Skeletal muscle tissue (tissue), 4 donors: ENCODE data around the gene PARVB. TPM values are rescaled to one million over a fixed set of nuclear protein-coding genes. Genes with fewer than 3 reads are reported as not detected.
A peak's percentile ranks its signal among the peaks of the same experiment; 100 is the strongest.

Experiments
- H3K27ac ChIP-seq: one replicate; pipeline ENCODE4 v1.7.0; 2013; ENCODE audit warnings: mild to moderate bottlenecking, low read depth, low read length, inconsistent platforms
- H3K27me3 ChIP-seq, 3 donors: one replicate each; pipeline ENCODE4 v1.7.0; 2013; ENCODE audit warnings: low read length in 3 of 3; ENCODE audit not compliant: control insufficient read depth in 3 of 3, insufficient read depth in 3 of 3
- H3K36me3 ChIP-seq, 3 donors: one replicate each; pipeline ENCODE4 v1.7.0; 2013; ENCODE audit warnings: low read length in 3 of 3; ENCODE audit not compliant: control insufficient read depth in 3 of 3, insufficient read depth in 3 of 3
- H3K4me1 ChIP-seq, 3 donors: one replicate each; pipeline ENCODE4 v1.7.0; 2013; ENCODE audit warnings: low read length in 3 of 3, mild to moderate bottlenecking in 3 of 3; ENCODE audit not compliant: control insufficient read depth in 3 of 3, insufficient read depth in 3 of 3
- H3K4me3 ChIP-seq, 3 donors: one replicate each; pipeline ENCODE4 v1.7.0; 2013; ENCODE audit warnings: low read length in 3 of 3
- H3K9ac ChIP-seq, 3 donors: one replicate each; pipeline ENCODE4 v1.7.0; 2013; ENCODE audit warnings: low read length in 3 of 3, mild to moderate bottlenecking in 3 of 3, moderate library complexity in 2 of 3, low read depth in 1 of 3
- H3K9me3 ChIP-seq, 3 donors: one replicate each; pipeline ENCODE4 v1.7.0; 2013; ENCODE audit warnings: low read length in 3 of 3; ENCODE audit not compliant: control insufficient read depth in 3 of 3
- total RNA-seq: library from RNA; depleted of rRNA; stranded (reverse); fragments of >200 nt; gene quantifications from one replicate; pipeline ENCODE4 v1.2.3, GENCODE V29; 2014
- donor health status: Osteomylitis.

The PARVB gene
- total RNA-seq, 1 donor from 2014 or later = 11.0 TPM

GRCh38 chr22:44207981-44208317 is 183.8 kb downstream of the PARVB start:
- Histone ChIP-seq H3K27ac (no peak overlapping the region), H3K9ac (no peak overlapping the region), H3K36me3 (no peaks in the 10 kb centered on the region), H3K9me3 (peaks cover 0 to 4% (median 3%) of the 10 kb centered on the region in 3 donors), H3K4me3 (no peak overlapping the region), H3K27me3 (peaks cover 15 to 34% (median 19%) of the 10 kb centered on the region in 3 donors), H3K4me1 (peaks cover 9 to 19% (median 11%) of the 10 kb centered on the region in 3 donors)

GRCh38 chr22:44209343-44209742 is 185.2 kb downstream of the PARVB start:
- peaks cover 15 to 25% (median 16%) of the 10 kb centered on the region in 3 donors for H3K27me3 ChIP-seq
- peaks cover 9 to 20% (median 11%) of the 10 kb centered on the region in 3 donors for H3K4me1 ChIP-seq
- H3K27ac ChIP-seq = no peak overlapping the region

GRCh38 chr22:44210722-44211121 is 186.6 kb downstream of the PARVB start:
- Histone ChIP-seq H3K27me3 (peaks cover 7 to 11% (median 7%) of the 10 kb centered on the region in 3 donors), H3K9me3 (peaks cover 2 to 11% (median 10%) of the 10 kb centered on the region in 3 donors), H3K9ac (no peak overlapping the region), H3K4me1 (peaks cover 9 to 18% (median 11%) of the 10 kb centered on the region in 3 donors), H3K36me3 (no peaks in the 10 kb centered on the region), H3K27ac (no peak overlapping the region), H3K4me3 (no peak overlapping the region)

More at GRCh38 chr22:44209343-44209742, 185.2 kb downstream of the PARVB start:
- Histone ChIP-seq H3K36me3 (no peaks in the 10 kb centered on the region), H3K9ac (no peak overlapping the region), H3K4me3 (no peak overlapping the region), H3K9me3 (peaks cover 2 to 4% (median 3%) of the 10 kb centered on the region in 3 donors)

GRCh38 chr22:44211256-44211945 is 187.3 kb downstream of the PARVB start:
- H3K9ac ChIP-seq = no peak overlapping the region
- no peaks in the 10 kb centered on the region for H3K36me3 ChIP-seq
- H3K27me3 ChIP-seq = peaks cover 0 to 10% (median 2%) of the 10 kb centered on the region in 3 donors
- no peak overlapping the region for H3K27ac ChIP-seq
- H3K4me1 ChIP-seq = peaks cover 9 to 13% (median 11%) of the 10 kb centered on the region in 3 donors
- H3K9me3 ChIP-seq = peaks cover 2 to 11% (median 10%) of the 10 kb centered on the region in 3 donors
- no peak overlapping the region for H3K4me3 ChIP-seq

GRCh38 chr22:44211946-44212930 is 188.1 kb downstream of the PARVB start:
- H3K9ac ChIP-seq = no peak overlapping the region
- no peak overlapping the region for H3K27ac ChIP-seq
- peaks cover 0 to 5% (median 3%) of the 10 kb centered on the region in 3 donors for H3K27me3 ChIP-seq
- peaks cover 9 to 13% (median 11%) of the 10 kb centered on the region in 3 donors for H3K4me1 ChIP-seq
- no peak overlapping the region for H3K4me3 ChIP-seq
- H3K36me3 ChIP-seq = no peaks in the 10 kb centered on the region
- peaks cover 2 to 11% (median 10%) of the 10 kb centered on the region in 3 donors for H3K9me3 ChIP-seq

- H3K36me3 ChIP-seq = no peaks in the 10 kb centered on the region
- no peak overlapping the region for H3K27ac ChIP-seq
- H3K9me3 ChIP-seq = peaks cover 2 to 11% (median 10%) of the 10 kb centered on the region in 3 donors
- peaks cover 9 to 13% (median 11%) of the 10 kb centered on the region in 3 donors for H3K4me1 ChIP-seq
- H3K9ac ChIP-seq = no peak overlapping the region
- H3K4me3 ChIP-seq = no peak overlapping the region
- peaks cover 0 to 7% (median 6%) of the 10 kb centered on the region in 3 donors for H3K27me3 ChIP-seq
Observed at GRCh38 chr22:44212936-44213335, 188.8 kb downstream of the PARVB start.

GRCh38 chr22:44213489-44214043 is 189.5 kb downstream of the PARVB start:
- Histone ChIP-seq H3K27me3 (peaks cover 3 to 13% (median 11%) of the 10 kb centered on the region in 3 donors), H3K9ac (no peak overlapping the region), H3K4me3 (no peak overlapping the region), H3K36me3 (no peaks in the 10 kb centered on the region), H3K27ac (no peak overlapping the region), H3K9me3 (peaks cover 2 to 11% (median 10%) of the 10 kb centered on the region in 3 donors), H3K4me1 (peaks cover 9 to 13% (median 11%) of the 10 kb centered on the region in 3 donors)

- Histone ChIP-seq H3K4me1 (peaks cover 9 to 13% (median 11%) of the 10 kb centered on the region in 3 donors), H3K36me3 (no peaks in the 10 kb centered on the region), H3K9ac (no peak overlapping the region), H3K4me3 (no peak overlapping the region), H3K27me3 (peaks cover 3 to 14% (median 13%) of the 10 kb centered on the region in 3 donors), H3K27ac (no peak overlapping the region), H3K9me3 (peaks cover 2 to 8% (median 6%) of the 10 kb centered on the region in 3 donors)
Observed at GRCh38 chr22:44214187-44214586, 190.1 kb downstream of the PARVB start.

- Histone ChIP-seq H3K4me3 (peak overlapping the region in 1 of 3 donors; percentile 2), H3K27me3 (peaks cover 3 to 19% (median 18%) of the 10 kb centered on the region in 3 donors), H3K27ac (no peak overlapping the region), H3K9me3 (peaks cover 2 to 8% (median 5%) of the 10 kb centered on the region in 3 donors), H3K36me3 (no peaks in the 10 kb centered on the region), H3K4me1 (peaks cover 9 to 13% (median 11%) of the 10 kb centered on the region in 3 donors), H3K9ac (no peak overlapping the region)
Observed at GRCh38 chr22:44214764-44215163, 190.7 kb downstream of the PARVB start.
